CD4-positive, alpha-beta T cell treated with Interleukin-12 subunit alpha and Interleukin-12 subunit beta, for 1 hour (primary cell): Measurements from ENCODE around the gene RGS19.

Experiments
- DNase-seq: peaks from one replicate; pipeline ENCODE4 v3.0.0-alpha.2; 2020

RGS19 gene

DNA sequence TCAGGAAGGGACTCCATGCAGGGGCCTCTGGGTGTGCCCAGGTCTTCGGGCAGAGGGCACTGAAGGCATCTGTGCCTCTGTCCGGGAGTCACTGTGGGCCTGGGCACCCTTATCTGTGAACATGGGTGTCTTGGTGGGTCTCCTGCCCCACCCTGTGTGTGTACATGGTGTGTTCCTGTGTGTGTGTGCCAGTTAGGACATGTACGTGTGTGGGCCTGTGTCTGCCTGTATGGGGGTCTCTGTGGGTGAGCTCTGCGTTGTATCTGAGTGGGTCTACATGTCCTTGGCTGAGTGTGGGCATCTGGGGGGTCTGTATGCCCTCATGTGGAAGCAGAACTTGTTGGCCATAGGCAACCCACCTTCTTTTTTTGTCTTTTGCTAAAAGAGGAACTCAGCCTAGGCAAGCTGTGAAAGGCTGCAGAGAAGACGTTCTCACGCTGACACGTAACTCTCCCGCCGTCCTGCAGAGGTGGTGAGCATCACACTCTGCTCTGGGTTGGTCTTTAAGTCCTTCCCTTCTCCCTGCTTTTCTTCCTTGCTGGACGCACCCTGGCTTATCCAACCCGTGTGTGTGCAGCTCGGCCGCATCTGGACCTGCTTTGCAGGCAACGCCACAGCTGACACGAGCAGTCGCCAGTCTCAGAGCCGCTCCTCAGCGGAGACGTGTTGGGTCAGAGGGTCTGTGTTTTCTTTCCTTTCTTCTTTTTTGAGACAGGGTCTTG is 28.6 kb upstream of the RGS19 start:
- no peak for DNase-seq

DNA sequence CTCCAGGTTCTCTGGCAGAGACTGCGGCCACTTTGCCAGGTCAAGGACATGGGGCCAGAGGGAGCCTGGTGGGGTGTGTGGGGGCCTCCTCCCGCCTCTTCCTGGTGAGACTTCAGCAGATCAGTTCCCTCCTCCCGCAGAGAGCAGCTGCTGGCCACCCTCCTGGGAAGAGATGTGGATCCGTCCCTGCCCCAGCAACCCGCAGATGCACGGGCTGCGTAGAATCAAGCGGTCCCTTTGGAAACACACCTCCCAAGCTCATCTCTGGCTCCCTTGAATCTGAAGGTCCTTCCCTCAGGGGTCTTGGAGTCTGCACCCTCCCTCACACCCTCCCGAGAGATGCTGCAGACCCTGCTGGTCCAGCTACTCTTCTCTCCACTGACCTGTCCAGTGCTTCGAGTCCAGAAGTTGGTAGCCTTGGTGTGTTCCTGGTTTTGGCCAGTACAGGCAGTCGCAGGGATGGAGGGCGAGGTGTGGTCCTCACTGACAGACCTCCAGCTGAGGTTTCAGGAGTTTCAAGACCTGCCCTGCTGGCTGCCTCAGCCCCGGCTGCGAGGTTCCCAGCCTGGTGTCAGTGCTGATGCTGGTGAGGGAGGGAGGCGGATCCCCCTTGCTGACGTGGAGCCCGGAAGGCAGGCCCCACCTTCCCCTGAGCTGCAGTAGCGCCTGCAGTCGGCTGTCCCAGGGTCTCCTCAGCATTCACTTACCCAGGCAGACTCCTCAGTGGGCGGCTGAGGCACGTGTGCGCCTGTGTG is 27.8 kb upstream of the RGS19 start, which contains the start of gene NPBWR2:
TSS of gene NPBWR2 (minus strand) at position 585 of the 755 bp plus-strand sequence. CDS start 734 bp downstream, outside the sequence.
- peak; percentile 20 for DNase-seq

DNA sequence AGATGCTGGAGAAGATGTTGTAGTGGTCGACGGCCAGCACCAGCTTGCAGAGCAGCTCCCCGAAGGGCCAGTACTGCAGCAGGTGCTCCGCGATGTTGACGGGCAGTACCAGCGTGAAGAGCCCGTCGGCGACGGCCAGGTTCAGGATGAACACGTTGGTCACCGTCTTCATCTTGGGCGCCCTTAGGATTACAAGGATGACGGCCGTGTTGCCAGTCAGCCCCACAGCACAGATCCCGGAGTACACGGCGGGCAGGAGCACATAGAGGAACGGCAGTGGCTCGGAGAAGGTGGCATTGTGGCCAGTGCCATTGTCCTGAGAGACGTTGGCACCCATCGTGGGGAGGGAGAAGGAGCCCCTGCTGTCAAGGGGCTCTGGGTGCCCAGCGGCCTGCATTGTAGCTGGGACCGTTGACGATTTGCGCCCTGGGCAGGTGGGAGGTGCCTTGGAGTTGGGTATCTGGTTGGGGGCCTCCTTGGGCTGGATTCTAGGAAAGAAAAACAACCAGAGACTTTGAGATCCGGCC is 27.2 kb upstream of the RGS19 start:
- DNase-seq = no peak

DNA sequence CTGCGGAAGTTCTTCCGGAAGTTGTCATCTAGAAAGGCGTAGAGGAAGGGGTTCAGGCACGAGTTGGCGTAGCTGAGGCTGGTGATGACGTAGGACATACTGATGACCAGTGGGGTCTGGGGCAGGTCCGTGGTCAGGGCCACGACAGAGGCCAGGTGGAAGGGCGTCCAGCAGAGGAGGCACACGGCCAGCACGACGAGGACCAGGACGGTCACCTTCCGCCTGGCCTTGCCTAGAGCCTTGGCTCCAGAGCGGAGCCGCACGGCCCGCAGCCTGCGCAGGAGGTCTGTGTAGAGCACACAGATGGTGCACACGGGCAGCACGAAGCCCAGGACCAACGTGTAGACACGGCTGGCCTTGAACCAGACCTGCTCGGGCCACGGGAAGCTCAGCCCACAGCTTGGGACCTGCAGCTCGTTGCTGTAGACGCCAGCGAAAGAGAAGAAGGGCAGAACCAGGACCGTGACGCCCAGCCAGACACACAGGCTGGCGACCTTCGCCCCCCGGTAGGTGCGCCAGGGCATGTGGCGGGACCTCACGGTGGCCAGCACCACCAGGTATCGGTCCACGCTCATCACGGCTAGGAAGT is 26.6 kb upstream of the RGS19 start:
- DNase-seq = no peak

DNA sequence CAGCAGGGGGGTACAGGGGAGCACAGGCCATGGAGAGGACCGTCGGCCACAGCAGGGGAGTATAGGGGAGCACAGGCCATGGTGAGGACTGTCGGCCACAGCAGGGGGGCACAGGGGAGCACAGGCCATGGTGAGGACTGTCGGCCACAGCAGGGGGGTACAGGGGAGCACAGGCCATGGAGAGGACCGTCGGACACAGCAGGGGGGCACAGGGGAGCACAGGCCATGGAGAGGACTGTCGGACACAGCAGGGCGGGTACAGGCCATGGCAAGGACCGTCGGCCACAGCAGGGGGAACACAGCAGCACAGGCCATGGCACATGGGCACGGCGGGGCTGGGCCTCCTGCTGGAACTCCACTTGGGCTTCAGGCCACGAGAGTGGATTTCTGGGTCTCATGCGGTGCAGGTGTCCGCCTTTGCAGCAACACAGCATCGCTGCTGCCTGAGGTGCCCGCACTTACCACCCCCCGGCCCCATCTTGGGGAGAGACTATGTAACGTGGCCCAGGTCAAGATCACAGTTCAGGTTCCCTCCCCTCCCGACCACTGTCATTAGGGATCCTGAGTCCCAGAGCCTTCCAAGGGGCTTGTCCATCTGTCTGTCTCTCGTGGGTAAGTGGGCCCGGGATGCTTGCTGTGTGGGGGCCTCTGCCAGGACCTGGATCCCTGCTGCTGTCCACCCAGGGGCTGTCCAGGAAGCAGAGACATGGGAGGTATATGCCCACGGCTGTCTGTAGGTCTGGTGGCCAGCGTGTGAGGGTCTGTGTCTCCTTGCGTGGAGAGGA is 25.5 kb upstream of the RGS19 start:
- DNase-seq = no peak

DNA sequence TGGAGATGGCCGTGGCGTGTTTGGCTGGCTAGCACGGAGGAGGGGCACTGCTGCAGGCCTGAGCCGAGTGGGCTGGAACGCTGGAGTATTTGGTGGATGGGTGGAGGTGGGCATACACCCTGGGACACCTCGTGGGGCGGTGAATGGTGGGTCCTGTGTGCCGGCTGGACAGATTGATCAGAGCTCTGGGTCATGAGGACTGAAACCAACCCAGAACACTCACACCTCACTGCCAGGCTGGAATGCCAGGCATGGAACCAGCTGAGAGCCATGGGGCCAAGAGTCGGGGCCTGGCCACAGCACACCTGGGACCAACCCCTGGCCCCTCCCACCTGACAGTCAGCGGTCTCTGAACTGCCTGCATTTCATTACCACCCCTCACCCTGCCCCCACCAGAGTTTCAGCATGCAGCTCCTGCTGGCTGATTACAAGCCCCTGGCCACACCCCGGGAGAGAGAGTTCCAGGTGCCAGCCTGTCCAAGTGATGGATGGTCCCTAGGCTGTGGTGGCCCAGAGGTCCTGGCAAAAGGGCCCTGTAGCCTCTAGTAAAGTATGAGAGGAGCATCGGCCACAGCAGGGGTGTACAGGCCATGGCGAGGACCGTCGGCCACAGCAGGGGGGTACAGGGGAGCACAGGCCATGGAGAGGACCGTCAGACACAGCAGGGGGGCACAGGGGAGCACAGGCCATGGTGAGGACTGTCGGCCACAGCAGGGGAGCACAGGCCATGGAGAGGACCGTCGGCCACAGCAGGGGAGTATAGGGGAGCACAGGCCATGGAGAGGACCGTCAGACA is 24.8 kb upstream of the RGS19 start:
- no peak for DNase-seq

DNA sequence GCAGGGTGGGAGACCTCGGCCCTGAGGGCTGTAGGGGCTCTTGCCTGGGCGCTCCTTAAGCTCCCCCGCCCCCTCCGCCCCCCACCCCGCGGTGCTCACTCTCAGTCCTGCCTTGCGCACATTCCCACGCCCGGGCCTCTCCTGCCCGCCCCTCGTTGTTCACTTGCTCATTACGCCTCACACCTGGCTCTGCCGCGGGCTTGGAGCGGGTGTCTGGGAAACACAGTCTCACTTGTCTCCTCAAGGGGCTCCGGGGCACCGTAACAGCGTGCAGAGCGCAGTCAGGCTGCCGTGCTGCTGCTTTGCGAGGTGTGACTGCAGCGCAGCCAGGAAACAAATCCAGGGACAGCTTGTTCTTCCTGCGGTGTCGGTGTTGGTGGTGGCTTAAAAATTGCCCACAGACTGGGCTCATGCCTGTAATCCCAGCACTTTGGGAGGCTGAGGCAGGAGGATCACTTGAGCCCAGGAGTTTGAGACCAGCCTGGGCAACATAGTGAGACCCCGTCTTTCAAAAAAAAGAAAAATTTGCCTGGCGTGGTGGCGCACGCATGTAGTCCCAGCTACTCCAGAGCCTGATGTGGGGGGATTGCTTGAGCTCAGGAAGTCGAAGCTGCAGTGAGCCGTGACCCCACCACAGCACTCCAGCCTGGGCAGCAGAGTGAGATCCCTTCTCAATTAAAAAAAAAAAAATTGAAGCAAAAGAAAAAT is 23.5 kb upstream of the RGS19 start:
- DNase-seq = no peak

DNA sequence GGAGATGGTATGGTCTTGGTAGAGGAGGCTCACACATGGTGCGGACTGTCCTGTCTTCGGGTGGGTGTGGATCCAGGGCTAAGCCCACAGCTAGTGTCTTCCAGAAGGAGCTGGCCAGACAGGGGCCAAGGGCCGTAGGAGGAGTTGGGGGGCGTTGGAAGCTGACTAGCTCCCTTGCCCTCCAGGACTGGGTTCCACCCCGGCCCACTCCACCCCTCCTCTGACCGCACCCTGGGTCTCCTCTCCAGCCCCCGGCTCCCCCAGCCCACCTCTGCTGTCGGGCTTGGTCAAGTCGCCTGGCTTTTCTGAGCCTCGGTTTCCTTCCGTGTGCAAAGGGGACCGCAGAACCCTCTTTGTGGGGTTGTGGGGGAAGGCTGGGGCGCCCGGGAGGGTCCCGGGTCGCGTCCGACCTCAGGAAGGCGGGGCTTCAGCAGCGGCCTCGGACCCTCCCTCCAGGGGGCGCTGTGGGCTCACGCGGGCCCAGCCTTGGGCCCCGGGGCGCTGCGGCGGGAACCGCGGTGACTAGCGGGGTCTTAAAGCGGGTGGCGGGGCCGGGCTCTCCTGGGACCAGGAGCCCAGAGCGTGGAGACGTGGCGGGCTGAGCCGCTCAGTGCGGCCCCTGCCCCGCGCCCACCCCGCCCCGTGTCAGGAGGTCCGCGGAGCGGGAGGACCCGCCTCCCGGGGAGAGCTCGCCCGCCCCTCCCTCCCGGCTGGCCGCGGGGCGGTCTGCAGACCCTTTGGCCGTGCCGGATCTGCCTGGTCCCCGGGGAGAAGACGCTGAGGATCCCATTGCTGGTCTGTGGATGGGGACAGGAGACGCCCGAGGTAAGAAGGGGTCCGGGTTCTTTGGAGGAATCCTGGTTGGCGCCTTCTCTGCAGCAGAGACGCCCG is 22.7 kb upstream of the RGS19 start:
- DNase-seq = peak; percentile 68

DNA sequence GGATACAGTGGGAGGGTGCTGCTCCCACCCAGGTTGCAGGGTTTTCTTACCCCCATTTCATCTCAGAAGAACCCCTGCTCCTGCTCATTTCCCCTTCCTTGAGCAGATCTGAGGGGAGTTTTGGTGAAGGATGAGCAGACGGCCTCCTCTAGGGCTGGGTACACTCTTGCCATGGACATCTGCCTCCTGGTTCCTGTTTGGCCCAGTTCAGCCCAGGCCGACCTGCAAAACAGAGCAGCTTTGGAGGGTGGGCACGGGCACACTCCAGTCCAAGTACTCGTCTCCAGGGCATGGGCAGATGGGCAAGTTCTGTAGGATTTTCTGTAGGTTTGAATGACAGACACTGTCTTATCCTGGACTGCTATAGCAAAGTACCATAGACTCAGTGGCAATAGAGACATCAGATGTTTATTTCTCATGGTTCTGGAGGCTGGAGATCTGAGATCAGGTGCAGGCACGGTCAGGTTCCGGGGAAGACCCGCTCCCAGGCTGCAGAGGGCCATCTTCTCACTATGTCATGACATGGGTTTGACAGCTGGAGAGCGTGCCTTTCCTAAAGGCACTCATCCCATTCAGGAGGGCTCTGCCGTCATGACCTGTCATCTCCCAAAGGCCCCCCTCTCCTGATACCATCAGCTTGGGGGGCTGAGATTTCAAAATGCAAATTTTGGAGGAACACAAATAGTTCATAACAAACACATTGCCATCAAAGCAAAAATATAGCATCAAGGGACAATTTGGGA is 21.8 kb upstream of the RGS19 start:
- no peak for DNase-seq

DNA sequence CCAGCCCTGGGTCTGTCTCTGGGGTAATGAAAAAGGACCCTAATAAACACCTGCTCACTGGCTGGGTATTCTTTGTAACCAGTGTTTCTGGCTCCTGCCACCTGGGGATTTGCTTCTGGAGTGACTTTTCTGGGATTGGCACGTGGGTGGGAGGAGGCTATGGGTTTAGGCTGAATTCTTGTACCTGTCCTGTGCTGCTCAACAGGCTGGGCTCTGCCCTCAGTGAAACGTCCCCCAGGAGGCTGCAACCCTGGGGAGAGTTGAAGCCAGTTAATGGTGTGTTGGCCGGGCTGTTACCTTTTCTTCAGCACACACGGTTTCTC is 21.2 kb upstream of the RGS19 start:
- no peak for DNase-seq

DNA sequence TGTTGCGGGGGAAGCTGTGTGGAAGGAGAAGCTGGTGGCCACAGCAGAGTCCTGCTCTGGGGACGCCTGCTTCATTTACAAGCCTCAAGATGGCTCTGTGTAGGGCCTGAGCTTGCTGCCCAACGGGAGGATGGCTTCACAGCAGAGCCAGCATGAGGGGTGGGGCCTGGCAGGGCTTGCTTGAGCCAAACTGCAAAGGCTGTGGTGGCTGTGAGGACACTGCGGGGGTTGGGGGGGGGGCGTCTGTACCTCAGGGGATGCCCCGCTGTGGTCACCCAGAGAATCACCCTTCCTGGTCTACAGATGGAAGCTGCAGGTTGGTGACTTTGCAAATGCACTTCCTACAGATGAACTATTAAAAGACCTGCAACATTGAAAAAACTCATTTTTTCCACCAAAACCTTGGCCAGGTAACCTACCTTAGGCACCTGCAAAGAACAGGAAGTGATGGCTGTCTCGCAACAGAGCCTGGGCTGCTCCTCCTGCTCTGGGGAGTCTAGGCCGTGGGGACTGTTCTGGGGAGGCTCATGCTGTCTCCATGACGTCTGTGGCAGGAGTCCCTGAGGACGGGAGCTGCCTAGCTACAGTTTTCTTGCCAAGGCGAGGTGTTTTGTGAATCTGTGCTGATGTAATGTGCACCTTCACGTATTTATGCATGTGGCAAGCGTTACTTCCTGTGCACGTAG is 20.7 kb upstream of the RGS19 start:
- peak; percentile 22 for DNase-seq

DNA sequence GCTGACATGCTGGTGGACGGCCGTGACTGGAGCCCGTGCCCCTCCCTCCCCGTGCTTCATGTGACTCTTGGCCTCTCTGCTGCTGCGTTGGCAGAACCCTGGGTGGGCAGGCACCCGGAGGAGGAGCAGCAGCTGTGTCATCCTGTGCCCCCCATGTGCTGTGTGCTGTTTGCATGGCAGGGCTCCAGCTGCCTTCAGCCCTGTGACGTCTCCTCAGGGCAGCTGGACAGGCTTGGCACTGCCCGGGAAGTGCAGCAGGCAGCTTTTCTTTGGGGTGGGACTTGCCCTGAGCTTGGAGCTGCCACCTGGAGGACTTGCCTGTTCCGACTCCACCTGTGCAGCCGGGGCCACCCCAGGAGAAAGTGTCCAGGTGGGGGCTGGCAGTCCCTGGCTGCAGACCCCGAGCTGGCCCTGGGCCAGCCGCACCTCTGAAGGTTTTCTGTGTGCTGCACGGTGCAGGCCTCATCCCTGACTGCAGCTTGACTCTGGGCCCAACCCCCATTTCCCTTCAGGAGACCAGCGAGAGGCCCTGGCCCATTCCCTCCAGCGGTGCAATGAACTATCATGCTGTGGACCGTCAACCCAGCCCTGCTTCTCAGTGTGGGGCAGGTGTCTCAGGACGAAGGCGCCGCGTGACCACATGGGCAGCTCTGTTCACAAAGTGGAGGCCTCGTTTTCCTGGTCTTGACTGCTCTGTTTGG is 19.9 kb upstream of the RGS19 start:
- DNase-seq = no peak

DNA sequence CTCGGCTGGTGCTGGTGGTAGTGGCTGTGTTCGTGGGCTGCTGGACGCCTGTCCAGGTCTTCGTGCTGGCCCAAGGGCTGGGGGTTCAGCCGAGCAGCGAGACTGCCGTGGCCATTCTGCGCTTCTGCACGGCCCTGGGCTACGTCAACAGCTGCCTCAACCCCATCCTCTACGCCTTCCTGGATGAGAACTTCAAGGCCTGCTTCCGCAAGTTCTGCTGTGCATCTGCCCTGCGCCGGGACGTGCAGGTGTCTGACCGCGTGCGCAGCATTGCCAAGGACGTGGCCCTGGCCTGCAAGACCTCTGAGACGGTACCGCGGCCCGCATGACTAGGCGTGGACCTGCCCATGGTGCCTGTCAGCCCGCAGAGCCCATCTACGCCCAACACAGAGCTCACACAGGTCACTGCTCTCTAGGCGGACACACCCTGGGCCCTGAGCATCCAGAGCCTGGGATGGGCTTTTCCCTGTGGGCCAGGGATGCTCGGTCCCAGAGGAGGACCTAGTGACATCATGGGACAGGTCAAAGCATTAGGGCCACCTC is 19.2 kb upstream of the RGS19 start:
- DNase-seq = no peak

DNA sequence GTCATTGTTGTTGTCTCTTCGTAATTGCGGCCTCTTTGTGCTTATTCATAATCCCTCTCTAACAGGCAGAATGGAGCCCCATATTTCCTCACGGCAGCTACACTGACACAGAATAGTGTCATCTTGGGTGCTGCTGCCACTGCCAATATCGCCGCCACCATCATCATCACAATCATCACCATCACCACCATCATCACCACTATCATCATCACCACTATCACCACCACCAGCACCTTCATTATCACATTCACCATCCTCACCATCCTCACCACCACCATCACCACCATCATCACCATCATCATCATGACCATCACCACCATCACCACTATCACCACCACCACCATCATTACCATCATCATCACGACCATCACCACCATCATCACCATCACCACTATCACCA is 17.2 kb upstream of the RGS19 start:
- DNase-seq = no peak

DNA sequence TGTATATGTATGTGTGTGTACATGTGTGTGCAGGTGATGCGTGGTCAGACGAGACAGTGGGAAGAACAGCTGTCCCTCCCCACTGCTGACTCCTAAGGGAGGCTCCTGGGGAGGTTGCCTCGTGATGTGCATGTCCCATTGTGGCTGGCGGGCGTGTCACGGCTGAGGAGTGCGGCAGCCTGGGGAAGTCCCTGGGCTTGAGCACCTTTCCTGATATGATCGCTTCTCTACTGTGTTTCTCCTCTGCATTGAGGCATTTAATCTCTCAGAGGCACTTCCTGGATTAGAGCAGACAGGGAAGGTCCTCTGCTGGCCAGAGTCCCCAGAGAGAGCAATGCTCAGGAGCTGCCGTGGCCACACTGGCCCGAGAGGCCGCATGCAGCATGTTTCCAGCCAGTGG is 16.6 kb upstream of the RGS19 start:
- DNase-seq = no peak

DNA sequence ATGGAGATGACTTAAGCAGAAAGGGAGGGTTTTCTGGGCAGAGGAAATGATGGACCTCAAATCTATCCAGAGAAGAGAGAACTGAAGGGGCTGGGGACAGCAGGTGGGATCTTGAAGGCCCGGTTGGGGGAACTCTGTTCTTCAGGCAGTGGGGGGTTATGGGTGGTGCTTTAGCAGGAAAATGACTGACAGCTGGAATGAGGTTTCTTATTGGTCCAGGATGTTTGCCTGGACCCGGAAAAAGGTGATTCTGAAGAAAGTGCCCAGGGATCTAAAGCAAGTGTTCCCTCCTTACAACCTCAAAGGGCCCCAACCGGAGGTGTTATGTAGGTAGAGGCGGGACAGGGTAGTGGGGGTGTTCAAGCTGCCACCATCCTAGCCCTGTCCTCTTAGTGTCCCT is 16.1 kb upstream of the RGS19 start:
- no peak for DNase-seq

DNA sequence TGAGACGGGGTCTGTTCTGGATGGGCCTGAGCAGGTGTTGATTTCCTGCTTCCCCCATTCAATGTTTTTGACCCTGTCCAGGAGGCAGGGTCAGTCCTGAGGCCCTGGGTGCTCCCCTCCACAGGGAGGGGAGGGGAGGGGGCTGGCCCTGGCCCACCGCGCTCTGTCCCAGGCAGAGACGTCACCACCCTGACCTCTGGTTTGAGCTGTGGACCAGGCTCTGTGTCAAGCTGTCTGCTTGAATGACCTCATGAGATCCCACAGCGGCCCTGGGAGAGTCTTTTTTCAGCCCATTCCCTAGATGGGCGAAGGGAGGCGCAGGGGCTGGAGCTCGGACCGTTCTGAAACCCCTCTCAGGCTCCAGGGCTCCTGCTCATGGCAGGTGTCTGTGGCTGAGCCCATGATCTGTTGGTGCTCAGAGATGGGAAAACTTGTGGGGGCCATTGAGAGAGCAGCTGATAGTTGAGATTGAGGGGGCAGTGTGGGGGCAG is 13.7 kb upstream of the RGS19 start:
- DNase-seq = no peak
